Upper lobe of left lung (tissue), 6 donors: Measurements from ENCODE around the gene OSBPL2. TPM values are rescaled to one million over a fixed set of nuclear protein-coding genes. Genes with fewer than 3 reads are reported as not detected.

Source experiments
- ATAC-seq, 2 donors: fragments of 200-7000 bp; cut with Tn5 transposase; one replicate each; pipeline ENCODE4 v1.9.1; 2022; ENCODE audit warnings: mild to moderate bottlenecking in 2 of 2, moderate library complexity in 2 of 2; ENCODE audit not compliant: low FRiP score in 2 of 2
- DNase-seq, 2 donors: peaks; one replicate each; pipeline ENCODE4 v3.0.0-alpha.2; 2019 to 2020
- H3K27ac ChIP-seq, 4 donors: fragments of 200-600 bp; sonication (generic); one replicate each; pipeline ENCODE4 v1.5.1; 2016 to 2019
- H3K27me3 ChIP-seq, 4 donors: fragments of 200-600 bp; sonication (generic); one replicate each; pipeline ENCODE4 v1.5.1; 2017 to 2019
- H3K36me3 ChIP-seq, 4 donors: fragments of 200-600 bp; sonication (generic); one replicate each; pipeline ENCODE4 v1.5.1; 2016 to 2019
- H3K4me1 ChIP-seq, 4 donors: fragments of 200-600 bp; sonication (generic); one replicate each; pipeline ENCODE4 v1.5.1; 2018 to 2019
- H3K4me3 ChIP-seq, 4 donors: fragments of 200-600 bp; sonication (generic); one replicate each; pipeline ENCODE4 v1.5.1; 2017 to 2019; ENCODE audit warnings: mild to moderate bottlenecking in 2 of 4, moderate library complexity in 1 of 4
- H3K9me3 ChIP-seq, 4 donors: fragments of 200-600 bp; sonication (generic); one replicate each; pipeline ENCODE4 v1.5.1; 2018 to 2019
- EP300 ChIP-seq, 4 donors: sonication (generic); formaldehyde crosslinking; IDR thresholded peaks; one replicate each; pipeline ENCODE4 v1.5.1; 2017; ENCODE audit warnings: antibody characterized with exemption in 4 of 4, control low read depth in 2 of 4
- POLR2A ChIP-seq, 4 donors: fragments of 450-650 bp; IDR thresholded peaks; one replicate each; pipeline ENCODE4 v1.5.1; 2016 to 2017; ENCODE audit warnings: antibody characterized with exemption in 4 of 4, mild to moderate bottlenecking in 2 of 4
- POLR2AphosphoS5 ChIP-seq, 2 donors: sonication (generic); formaldehyde crosslinking; IDR thresholded peaks; one replicate each; pipeline ENCODE4 v1.5.1; 2017; ENCODE audit warnings: antibody characterized with exemption in 2 of 2
- WGBS, 2 donors: methylation state at CpG; one replicate each; pipeline ENCODE4 v1.1.5; 2017 to 2018; 5-methylcytosine and 5-hydroxymethylcytosine counted together
- total RNA-seq, 6 donors: library from RNA; depleted of rRNA in 4 of 6; stranded (reverse); fragments of >200 nt in 4 of 6; gene quantifications; one replicate each; pipeline versions ENCODE4 v1.1.0 to v1.2.1, GENCODE V29; 2016 to 2021
- TF ChIP-seq, protein P1 (sequence below), 6 experiments: fragments of 450-650 bp in 4 of 6; fragments of 200-600 bp in 2 of 6; sonication (generic) in 2 of 6; IDR thresholded peaks; one replicate each; pipeline ENCODE4 v1.5.1; 2016 to 2019; ENCODE audit warnings: antibody characterized with exemption in 6 of 6
- donor health status: DM: no; HTN: no; CAD: no; lungs with moderate emphysema.
- donor health status: DM: no; HTN: yes; CAD: no; lungs with severe emphysema.

The OSBPL2 gene
- total RNA-seq, 6 donors from 2014 or later = 35.7 to 65.0 (median 48.0) TPM

DNA sequence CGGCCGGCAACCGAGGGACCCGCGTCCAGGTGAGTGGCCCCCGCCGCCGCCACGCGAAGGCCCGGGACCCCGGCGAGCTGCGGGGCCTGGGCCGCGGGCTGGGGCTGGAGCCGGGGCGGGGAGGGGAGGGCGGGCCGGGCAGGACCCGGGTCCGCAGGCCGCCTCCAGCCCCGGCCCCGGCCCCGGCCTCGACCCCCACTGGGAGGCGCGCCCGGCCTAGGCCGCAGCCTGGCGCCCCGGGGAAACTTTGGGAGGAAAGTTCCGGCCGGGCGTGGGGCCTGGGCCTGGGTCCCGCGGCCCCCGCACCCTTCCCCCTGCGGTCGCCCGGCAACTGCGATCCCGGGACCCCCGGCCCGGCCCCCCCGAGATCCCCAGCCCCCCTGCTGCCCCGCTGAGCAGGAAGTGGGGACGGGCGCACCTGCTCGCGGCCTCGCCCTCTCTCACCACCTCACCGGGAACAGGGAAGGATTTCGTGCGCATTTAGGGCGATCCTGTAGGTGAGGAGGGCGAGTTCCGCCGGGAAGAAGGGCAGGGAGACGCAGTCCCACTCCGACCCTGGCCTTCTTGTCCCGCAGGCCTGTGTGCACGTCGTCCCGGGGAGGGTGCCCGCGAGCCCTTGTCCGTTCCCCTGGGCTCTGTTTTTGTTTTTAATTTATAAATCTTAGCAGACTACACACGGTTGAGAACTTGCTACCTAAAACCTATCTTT, 402 bp downstream of the OSBPL2 start:
- no peak for TF ChIP-seq EP300 (IDR thresholded peaks at IDR 0.05)
- no peak for TF ChIP-seq POLR2AphosphoS5 (IDR thresholded peaks at IDR 0.05)
- no peak for TF ChIP-seq POLR2A (IDR thresholded peaks at IDR 0.05)
- TF ChIP-seq, protein P1, sequence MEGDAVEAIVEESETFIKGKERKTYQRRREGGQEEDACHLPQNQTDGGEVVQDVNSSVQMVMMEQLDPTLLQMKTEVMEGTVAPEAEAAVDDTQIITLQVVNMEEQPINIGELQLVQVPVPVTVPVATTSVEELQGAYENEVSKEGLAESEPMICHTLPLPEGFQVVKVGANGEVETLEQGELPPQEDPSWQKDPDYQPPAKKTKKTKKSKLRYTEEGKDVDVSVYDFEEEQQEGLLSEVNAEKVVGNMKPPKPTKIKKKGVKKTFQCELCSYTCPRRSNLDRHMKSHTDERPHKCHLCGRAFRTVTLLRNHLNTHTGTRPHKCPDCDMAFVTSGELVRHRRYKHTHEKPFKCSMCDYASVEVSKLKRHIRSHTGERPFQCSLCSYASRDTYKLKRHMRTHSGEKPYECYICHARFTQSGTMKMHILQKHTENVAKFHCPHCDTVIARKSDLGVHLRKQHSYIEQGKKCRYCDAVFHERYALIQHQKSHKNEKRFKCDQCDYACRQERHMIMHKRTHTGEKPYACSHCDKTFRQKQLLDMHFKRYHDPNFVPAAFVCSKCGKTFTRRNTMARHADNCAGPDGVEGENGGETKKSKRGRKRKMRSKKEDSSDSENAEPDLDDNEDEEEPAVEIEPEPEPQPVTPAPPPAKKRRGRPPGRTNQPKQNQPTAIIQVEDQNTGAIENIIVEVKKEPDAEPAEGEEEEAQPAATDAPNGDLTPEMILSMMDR (IDR thresholded peaks at IDR 0.05) = no peak
- Histone ChIP-seq H3K4me3 (peak overlapping the region; percentile 86 to 94 (median 92)), H3K36me3 (peaks cover 0 to 11% (median 0%) of the 10 kb centered on the region in 4 donors), H3K4me1 (peaks cover 12 to 38% (median 20%) of the 10 kb centered on the region in 4 donors), H3K27ac (peak overlapping the region; percentile 90 to 93 (median 90)), H3K27me3 (no peaks in the 10 kb centered on the region), H3K9me3 (no peaks in the 10 kb centered on the region)
- DNase-seq (peak; percentile 69 to 77), ATAC-seq (peak in 1 of 2 donors; percentile 0)
- 0 to 3% methylated on average over 11 to 44 of the region's 70 CpGs for WGBS, 2 donors

DNA sequence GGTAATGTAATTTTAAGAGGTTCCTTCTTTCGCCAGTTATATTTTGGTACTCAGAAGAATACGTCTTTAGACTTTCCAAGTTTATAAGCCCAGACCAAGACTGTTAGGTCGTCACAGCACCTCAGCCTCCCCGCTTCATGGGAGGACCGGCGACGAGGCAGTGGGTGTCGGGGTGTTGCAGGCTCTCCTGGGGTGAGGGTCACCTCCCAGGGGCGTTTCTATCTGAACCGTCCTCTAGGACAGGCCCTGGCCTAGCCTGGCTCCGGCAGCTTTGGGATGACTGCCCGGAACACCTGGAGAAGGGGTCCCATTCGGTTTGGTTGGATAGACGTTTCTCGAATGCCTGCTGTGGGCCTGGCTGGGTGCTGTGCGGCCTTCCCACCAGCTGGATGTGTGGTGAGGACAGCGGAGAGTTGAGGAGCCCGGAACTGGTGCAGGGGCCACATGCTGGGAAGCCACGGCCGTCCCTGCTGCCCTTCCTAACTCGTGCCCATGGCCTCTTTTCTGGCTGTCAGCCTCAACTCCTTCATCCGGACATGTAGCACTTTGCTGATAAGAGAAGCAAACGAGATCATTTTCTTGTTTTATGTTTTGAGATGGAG, 1.1 kb downstream of the OSBPL2 start:
- peak overlapping the region; percentile 86 to 94 (median 92) for H3K4me3 ChIP-seq
- 46 to 47% methylated on average over 14 to 23 of the region's 23 CpGs for WGBS, 2 donors
- TF ChIP-seq POLR2A (IDR thresholded peaks at IDR 0.05) (no peak), POLR2AphosphoS5 (IDR thresholded peaks at IDR 0.05) (no peak), EP300 (IDR thresholded peaks at IDR 0.05) (no peak)
- TF ChIP-seq, protein P1 (IDR thresholded peaks at IDR 0.05) = no peak
- peaks cover 12 to 34% (median 23%) of the 10 kb centered on the region in 4 donors for H3K4me1 ChIP-seq
- ATAC-seq = no peak
- no peaks in the 10 kb centered on the region for H3K27me3 ChIP-seq
- H3K9me3 ChIP-seq = no peaks in the 10 kb centered on the region
- peaks cover 0 to 14% (median 0%) of the 10 kb centered on the region in 4 donors for H3K36me3 ChIP-seq
- DNase-seq = no peak
- H3K27ac ChIP-seq = peak overlapping the region; percentile 90 to 93 (median 90)

- TF ChIP-seq POLR2A (IDR thresholded peaks at IDR 0.05) (no peak), EP300 (IDR thresholded peaks at IDR 0.05) (no peak), POLR2AphosphoS5 (IDR thresholded peaks at IDR 0.05) (no peak)
- TF ChIP-seq, protein P1 (IDR thresholded peaks at IDR 0.05) = no peak
- no peak for ATAC-seq
- Histone ChIP-seq H3K27me3 (no peaks in the 10 kb centered on the region), H3K9me3 (no peaks in the 10 kb centered on the region), H3K4me3 (peak overlapping the region in 2 of 4 donors; percentile 91 to 93), H3K27ac (peak overlapping the region in 3 of 4 donors; percentile 90 to 93 (median 90)), H3K36me3 (peaks cover 0 to 19% (median 0%) of the 10 kb centered on the region in 4 donors), H3K4me1 (peaks cover 12 to 32% (median 26%) of the 10 kb centered on the region in 4 donors)
- 77 to 88% methylated on average over 13 of the region's 13 CpGs for WGBS, 2 donors
- peak in 1 of 2 donors; percentile 57 for DNase-seq
Observed at GRCh38 chr20:62240020-62240685, 1.8 kb downstream of the OSBPL2 start.

GRCh38 chr20:62241506-62241905, 3.2 kb downstream of the OSBPL2 start:
- ATAC-seq = no peak
- no peaks in the 10 kb centered on the region for H3K27me3 ChIP-seq
- TF ChIP-seq POLR2A (IDR thresholded peaks at IDR 0.05) (no peak), EP300 (IDR thresholded peaks at IDR 0.05) (no peak), POLR2AphosphoS5 (IDR thresholded peaks at IDR 0.05) (no peak)
- TF ChIP-seq, protein P1 (IDR thresholded peaks at IDR 0.05) = no peak
- no peak overlapping the region for H3K4me3 ChIP-seq
- H3K9me3 ChIP-seq = no peaks in the 10 kb centered on the region
- peaks cover 12 to 36% (median 26%) of the 10 kb centered on the region in 4 donors for H3K4me1 ChIP-seq
- DNase-seq = peak in 1 of 2 donors; percentile 72
- 76 to 80% methylated on average over 7 to 10 of the region's 10 CpGs for WGBS, 2 donors
- peaks cover 0 to 19% (median 0%) of the 10 kb centered on the region in 4 donors for H3K36me3 ChIP-seq
- H3K27ac ChIP-seq = peak overlapping the region in 1 of 4 donors; percentile 93
